H1 (cell line): ENCODE measurements around the gene TSC22D1. TPM values are rescaled to one million over a fixed set of nuclear protein-coding genes. Genes with fewer than 3 reads are reported as not detected.

Experiments
- CTCF ChIA-PET: fragments of 300-600 bp; sonication (Branson Sonifier 250); formaldehyde crosslinking; loops from one replicate; lab custom pipeline; 2021; ENCODE audit not compliant: partially characterized antibody; lab: Charles Lee
- POLR2A ChIA-PET: fragments of 300-600 bp; sonication (Branson Sonifier 250); formaldehyde crosslinking; loops from one replicate; lab custom pipeline; 2021; ENCODE audit warnings: inconsistent platforms; ENCODE audit not compliant: partially characterized antibody; lab: Charles Lee
- DNase-seq, 2 experiments: peaks; one replicate each; pipeline versions ENCODE4 v3.0.0 to v3.0.0-alpha.2; 2010 to 2022; ENCODE audit warnings: low spot score in 2 of 2, low read depth in 1 of 2, mixed read lengths in 1 of 2
- FAIRE-seq: peaks from 2 replicates; lab custom pipeline; 2011; peaks lifted over from hg19 to GRCh38; lab: Jason Lieb, UNC
- H2AFZ ChIP-seq: 2 replicates; pipeline ENCODE4 v1.8.1; 2012; ENCODE audit warnings: low read length, inconsistent platforms
- H2AK5ac ChIP-seq: 2 replicates; pipeline ENCODE4 v1.6.1; 2013; ENCODE audit warnings: low read depth, low read length
- H2BK120ac ChIP-seq: replicated peaks from 2 replicates; pipeline ENCODE3; 2013; ENCODE audit warnings: low read depth, low read length, inconsistent platforms
- H2BK12ac ChIP-seq: 2 replicates; pipeline ENCODE4 v1.6.1; 2013; ENCODE audit warnings: low read depth, low read length
- H2BK15ac ChIP-seq: 2 replicates; pipeline ENCODE4 v1.6.1; 2013; ENCODE audit warnings: low read length
- H2BK20ac ChIP-seq: 2 replicates; pipeline ENCODE4 v1.6.1; 2013; ENCODE audit warnings: low read length
- H2BK5ac ChIP-seq: 2 replicates; pipeline ENCODE4 v1.6.1; 2013; ENCODE audit warnings: low read depth, low read length
- H3K14ac ChIP-seq: 2 replicates; pipeline ENCODE4 v1.6.1; 2013; ENCODE audit warnings: inconsistent platforms; ENCODE audit not compliant: insufficient read length
- H3K18ac ChIP-seq: 2 replicates; pipeline ENCODE4 v1.6.1; 2013; ENCODE audit warnings: low read length; ENCODE audit errors: extremely low read depth
- H3K23ac ChIP-seq: 2 replicates; pipeline ENCODE4 v1.6.1; 2013; ENCODE audit warnings: inconsistent platforms; ENCODE audit not compliant: insufficient read length
- H3K23me2 ChIP-seq: 2 replicates; pipeline ENCODE4 v1.6.1; 2013; ENCODE audit warnings: low read depth, low read length
- H3K27ac ChIP-seq: 2 replicates; pipeline ENCODE4 v1.6.1; 2011; ENCODE audit warnings: low read depth, low read length, inconsistent platforms
- H3K27me3 ChIP-seq, 4 experiments: replicated peaks in 1 of 4; 1 replicate in 1 of 4; 2 replicates in 3 of 4; pipeline versions ENCODE4 v1.6.1 to v1.8.1; 2011 to 2013; ENCODE audit warnings: low read length in 3 of 4, mild to moderate bottlenecking in 3 of 4, inconsistent platforms in 2 of 4, mixed read lengths in 2 of 4, moderate library complexity in 1 of 4; ENCODE audit not compliant: control insufficient read depth in 3 of 4, insufficient read depth in 3 of 4; ENCODE audit errors: extremely low read depth in 1 of 4
- H3K36me3 ChIP-seq, 4 experiments: 2 replicates each; pipeline versions ENCODE4 v1.6.1 to v1.8.1; 2011 to 2013; ENCODE audit warnings: mild to moderate bottlenecking in 4 of 4, low read length in 3 of 4, moderate library complexity in 2 of 4, control low read depth in 1 of 4, inconsistent platforms in 1 of 4; ENCODE audit not compliant: insufficient read depth in 4 of 4, control insufficient read depth in 2 of 4
- H3K4ac ChIP-seq: replicated peaks from 2 replicates; pipeline ENCODE3; 2013; ENCODE audit warnings: low read length, low read depth, mixed read lengths, inconsistent platforms; ENCODE audit not compliant: insufficient read length
- H3K4me1 ChIP-seq, 4 experiments: replicated peaks in 1 of 4; 1 replicate in 1 of 4; 2 replicates in 3 of 4; pipeline versions ENCODE4 v1.6.1 to v1.8.1; 2011 to 2013; ENCODE audit warnings: low read length in 3 of 4, inconsistent platforms in 2 of 4, mixed read lengths in 1 of 4; ENCODE audit not compliant: insufficient read depth in 4 of 4, control insufficient read depth in 3 of 4
- H3K4me2 ChIP-seq, 2 experiments: 2 replicates each; pipeline versions ENCODE4 v1.6.1 to v1.8.1; 2011 to 2013; ENCODE audit warnings: low read depth in 2 of 2, low read length in 2 of 2, control low read depth in 1 of 2, inconsistent platforms in 1 of 2, mild to moderate bottlenecking in 1 of 2; ENCODE audit not compliant: insufficient read depth in 1 of 2
- H3K4me3 ChIP-seq, 4 experiments: fragments of 200-600, 300-600 bp in 1 of 4; sonication (generic), shearing (Covaris generic), sonication (Bioruptor Twin) in 1 of 4; 2 replicates each; pipeline versions ENCODE4 v1.5.1 to v1.8.1; 2011 to 2016; ENCODE audit warnings: low read length in 4 of 4, low read depth in 3 of 4, control low read depth in 2 of 4, inconsistent platforms in 2 of 4, mild to moderate bottlenecking in 2 of 4, mixed read lengths in 1 of 4, moderate library complexity in 1 of 4; ENCODE audit not compliant: insufficient read depth in 2 of 4; ENCODE audit errors: extremely low read depth in 1 of 4
- H3K56ac ChIP-seq: replicated peaks from 2 replicates; pipeline ENCODE3; 2013; ENCODE audit warnings: low read depth, mild to moderate bottlenecking, mixed read lengths, low read length, inconsistent platforms; ENCODE audit not compliant: insufficient read length
- H3K79me1 ChIP-seq: 2 replicates; pipeline ENCODE4 v1.6.1; 2013; ENCODE audit warnings: low read depth, low read length, control low read depth
- H3K79me2 ChIP-seq, 2 experiments: 2 replicates each; pipeline versions ENCODE4 v1.6.1 to v1.8.1; 2012 to 2013; ENCODE audit warnings: low read length in 2 of 2, mild to moderate bottlenecking in 2 of 2, inconsistent platforms in 1 of 2; ENCODE audit not compliant: insufficient read depth in 2 of 2, control insufficient read depth in 1 of 2
- H3K9ac ChIP-seq, 4 experiments: replicated peaks in 1 of 4; 1 replicate in 1 of 4; 2 replicates in 3 of 4; pipeline versions ENCODE4 v1.6.1 to v1.8.1; 2011 to 2013; ENCODE audit warnings: low read depth in 3 of 4, low read length in 3 of 4, control low read depth in 2 of 4, mild to moderate bottlenecking in 2 of 4, moderate library complexity in 2 of 4, inconsistent platforms in 1 of 4; ENCODE audit errors: extremely low read depth in 1 of 4
- H3K9me3 ChIP-seq, 2 experiments: 2 replicates each; pipeline versions ENCODE4 v1.6.1 to v1.8.1; 2012 to 2013; ENCODE audit warnings: mild to moderate bottlenecking in 2 of 2, moderate library complexity in 2 of 2, control low read depth in 1 of 2, inconsistent platforms in 1 of 2, low read depth in 1 of 2, low read length in 1 of 2, mixed read lengths in 1 of 2; ENCODE audit not compliant: insufficient read depth in 2 of 2
- H4K20me1 ChIP-seq, 2 experiments: replicated peaks in 1 of 2; 2 replicates each; pipeline versions ENCODE3 to v1.8.1; 2011 to 2013; ENCODE audit warnings: inconsistent platforms in 2 of 2, low read length in 2 of 2, mild to moderate bottlenecking in 1 of 2; ENCODE audit not compliant: insufficient read depth in 2 of 2, control insufficient read depth in 1 of 2
- H4K5ac ChIP-seq: 2 replicates; pipeline ENCODE4 v1.6.1; 2013; ENCODE audit warnings: low read length, low read depth, mixed read lengths, inconsistent platforms; ENCODE audit not compliant: insufficient read length
- H4K8ac ChIP-seq: 2 replicates; pipeline ENCODE4 v1.8.0; 2013; ENCODE audit warnings: mild to moderate bottlenecking, moderate library complexity, low read length, inconsistent platforms; ENCODE audit not compliant: insufficient read depth; ENCODE audit errors: extremely low read depth
- H4K91ac ChIP-seq: replicated peaks from 2 replicates; pipeline ENCODE3; 2013; ENCODE audit warnings: low read length, mixed read lengths, inconsistent platforms; ENCODE audit not compliant: insufficient read length
- TAF1 ChIP-seq: IDR thresholded peaks from 2 replicates; pipeline ENCODE4 v1.6.1; 2011; ENCODE audit warnings: mild to moderate bottlenecking, low read depth, low read length
- WGBS, 2 experiments: shearing (Covaris generic) in 1 of 2; methylation state at CpG; one replicate each; pipeline versions ENCODE4 v1.1.6 to v1.1.7; 2013 to 2015; ENCODE audit warnings: low lambda C conversion rate in 2 of 2, mixed read lengths in 2 of 2, inconsistent platforms in 1 of 2, low coverage in 1 of 2, missing lambda C conversion rate in 1 of 2; ENCODE audit not compliant: insufficient replicate concordance in 2 of 2, insufficient coverage in 1 of 2, insufficient read length in 1 of 2; ENCODE audit errors: extremely low coverage in 1 of 2, missing lambda C conversion rate in 1 of 2; 5-methylcytosine and 5-hydroxymethylcytosine counted together
- polyA plus RNA-seq, 7 experiments: library from polyadenylated mRNA; depleted of rRNA in 3 of 7; stranded (reverse) in 5 of 7; unstranded in 2 of 7; fragments of >200 nt in 5 of 7; fragments of 200-250 nt in 2 of 7; gene quantifications; 1 replicate in 5 of 7; 2 replicates in 1 of 7; 4 replicates in 1 of 7; pipeline versions ENCODE4 v1.2.1 to v1.2.3, GENCODE V29; 2011 to 2013; ENCODE audit warnings: missing spikeins in 2 of 7, mixed read lengths in 2 of 7
- total RNA-seq: library from RNA; stranded (reverse); fragmentation: NEBNext Ultra II Directional; extraction: Animal tissue kit (Norgen Biotek cat#: 25700); gene quantifications from 2 replicates; pipeline ENCODE4 v1.2.1, GENCODE V29; 2021
- TF ChIP-seq, protein P1 (sequence below): IDR thresholded peaks from 2 replicates; pipeline ENCODE4 v1.6.1; 2011; ENCODE audit warnings: low read length, improper control_type of control experiment

The TSC22D1 gene
- total and polyA plus RNA-seq, 2 of the 8 experiments (the other 6 are each of a cell fraction or from before 2014, with no cell fraction given), result 52.6 to 80.9 TPM

DNA sequence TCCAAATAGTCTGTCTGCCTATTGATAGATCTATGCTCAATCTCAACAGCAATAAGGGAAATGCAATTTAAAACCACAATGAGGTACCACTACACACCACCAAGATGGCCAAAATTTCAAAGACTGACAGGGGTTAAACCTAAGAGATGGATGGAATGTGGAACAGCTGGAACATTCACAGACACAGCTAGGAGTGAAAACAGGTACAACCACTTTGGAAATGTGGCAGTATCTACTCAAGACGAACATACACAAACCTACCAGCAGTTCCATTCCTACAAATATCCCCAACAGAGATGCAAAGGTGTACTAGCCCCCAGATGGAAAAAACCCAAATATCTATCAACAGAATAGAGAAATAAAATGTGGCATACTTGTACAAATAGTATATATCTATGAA, 86.4 kb downstream of the TSC22D1 start:
- no peak overlapping the region for H3K27ac ChIP-seq
- no peak overlapping the region for H3K4ac ChIP-seq
- H3K9ac ChIP-seq, result no peak overlapping the region
- no peak overlapping the region for H4K91ac ChIP-seq
- H3K9me3 ChIP-seq, result no peaks in the 10 kb centered on the region
- H3K14ac ChIP-seq, result no peak overlapping the region
- 94% methylated on average over 1 of the region's 1 CpG; no CpG with 5 or more reads in 1 of the 2 experiments for WGBS, 2 experiments
- no peaks in the 10 kb centered on the region; the same call in 1 of the 2 replicates for H3K79me1 ChIP-seq
- no peaks in the 10 kb centered on the region for H3K27me3 ChIP-seq
- POLR2A ChIA-PET, result no interaction called here
- H2AK5ac ChIP-seq, result no peak overlapping the region
- no peak overlapping the region for H3K56ac ChIP-seq
- H2BK20ac ChIP-seq, result no peak overlapping the region
- H2BK5ac ChIP-seq, result no peak overlapping the region
- no peak overlapping the region for H2BK15ac ChIP-seq
- H4K5ac ChIP-seq, result no peak overlapping the region
- H4K8ac ChIP-seq, result no peak overlapping the region
- DNase-seq, result no peak
- H3K4me1 ChIP-seq, result peaks cover 0 to 10% (median 7%) of the 10 kb centered on the region in 4 experiments; a peak in 4 of 7 replicates
- no peak overlapping the region for H3K23ac ChIP-seq
- H3K23me2 ChIP-seq, result no peaks in the 10 kb centered on the region
- no peaks in the 10 kb centered on the region for H4K20me1 ChIP-seq
- H3K18ac ChIP-seq, result no peak overlapping the region
- H2BK12ac ChIP-seq, result no peak overlapping the region
- no peaks in the 10 kb centered on the region for H3K36me3 ChIP-seq
- no peak overlapping the region for H2AFZ ChIP-seq
- CTCF ChIA-PET, result interaction anchor here (1.0 to 1.2 kb wide), 2 partner anchors 8 to 329 kb away, joined by 3 read pairs; no protein-coding TSS in a partner anchor
- no peak for FAIRE-seq
- H3K79me2 ChIP-seq, result peaks cover 0 to 57% of the 10 kb centered on the region in 2 experiments; a peak in 2 of 4 replicates
- H3K4me2 ChIP-seq, result no peak overlapping the region
- H3K4me3 ChIP-seq, result no peak overlapping the region
- no peak overlapping the region for H2BK120ac ChIP-seq
- TF ChIP-seq, protein P1, sequence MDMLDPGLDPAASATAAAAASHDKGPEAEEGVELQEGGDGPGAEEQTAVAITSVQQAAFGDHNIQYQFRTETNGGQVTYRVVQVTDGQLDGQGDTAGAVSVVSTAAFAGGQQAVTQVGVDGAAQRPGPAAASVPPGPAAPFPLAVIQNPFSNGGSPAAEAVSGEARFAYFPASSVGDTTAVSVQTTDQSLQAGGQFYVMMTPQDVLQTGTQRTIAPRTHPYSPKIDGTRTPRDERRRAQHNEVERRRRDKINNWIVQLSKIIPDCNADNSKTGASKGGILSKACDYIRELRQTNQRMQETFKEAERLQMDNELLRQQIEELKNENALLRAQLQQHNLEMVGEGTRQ, result no peak
- no peak for TF ChIP-seq TAF1
